Measurements from ENCODE around the gene ZP1.

ZP1 gene

DNA sequence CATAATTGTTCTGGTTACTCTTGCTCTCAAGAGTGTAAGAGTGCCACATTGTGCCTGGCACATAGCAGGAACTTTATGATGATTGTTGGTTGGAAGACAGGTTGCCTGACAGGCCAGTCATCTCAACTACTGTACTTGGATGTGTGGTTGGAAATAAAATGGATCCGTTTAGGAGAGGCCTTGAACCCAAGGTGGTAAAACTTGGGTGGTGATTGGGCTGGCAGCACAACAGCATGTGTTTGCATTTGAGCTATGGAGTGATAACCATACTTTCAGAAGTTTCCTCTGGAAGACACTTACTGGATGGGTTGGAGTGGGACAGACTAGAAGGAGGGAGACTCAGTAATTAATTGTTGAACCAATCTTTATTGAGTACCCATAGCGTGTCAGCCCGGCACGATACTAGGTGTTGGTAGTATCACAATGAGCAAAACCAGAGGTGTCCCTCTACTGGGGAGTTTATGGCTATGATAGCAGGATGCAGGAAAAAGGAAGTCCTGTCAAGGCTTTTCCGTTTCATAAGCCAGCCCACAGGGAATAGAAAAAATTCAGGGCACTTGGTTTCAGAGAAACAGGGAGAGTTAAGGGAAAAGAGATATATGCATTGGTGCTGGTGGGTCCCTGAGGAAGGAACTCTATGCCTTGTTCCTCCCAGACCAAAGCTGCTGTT lies 43.5 kb downstream of the ZP1 start:
- DNase-seq = no peak

DNA sequence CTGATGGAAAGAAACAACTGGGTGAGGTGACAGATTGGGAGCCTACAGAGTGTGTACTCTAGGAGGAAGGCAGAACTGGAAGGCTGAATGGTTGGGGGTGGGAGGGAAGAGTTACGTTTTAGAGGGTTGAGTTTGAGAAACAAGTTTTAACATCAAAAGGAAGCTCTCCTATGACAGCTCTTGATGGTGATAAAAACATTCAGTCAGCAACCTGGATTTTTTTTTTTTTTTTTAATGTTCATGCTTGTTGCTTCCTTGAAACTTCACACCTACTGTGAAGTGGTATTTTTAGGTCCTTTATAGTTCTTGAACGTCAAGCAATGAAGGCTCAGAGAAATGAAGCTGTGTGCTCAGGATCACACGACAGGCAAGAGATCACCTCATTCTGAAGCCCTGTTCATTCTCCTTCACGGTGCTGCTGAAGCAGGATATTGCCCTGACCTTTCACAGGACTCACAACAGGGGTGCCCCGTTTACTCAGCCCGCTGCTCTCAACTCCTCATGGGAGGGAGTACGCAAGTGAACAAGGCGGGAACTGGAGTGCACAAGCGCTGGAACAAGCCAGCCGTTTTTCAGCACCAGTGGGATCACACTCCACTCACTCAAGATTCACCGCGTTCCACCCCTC lies 45.0 kb downstream of the ZP1 start:
- DNase-seq = peak in 2 of 5 experiments; percentile 40 to 68

- DNase-seq = no peak
These were observed 45.6 kb downstream of the ZP1 start for GRCh38 chr11:60912851-60913528.

DNA sequence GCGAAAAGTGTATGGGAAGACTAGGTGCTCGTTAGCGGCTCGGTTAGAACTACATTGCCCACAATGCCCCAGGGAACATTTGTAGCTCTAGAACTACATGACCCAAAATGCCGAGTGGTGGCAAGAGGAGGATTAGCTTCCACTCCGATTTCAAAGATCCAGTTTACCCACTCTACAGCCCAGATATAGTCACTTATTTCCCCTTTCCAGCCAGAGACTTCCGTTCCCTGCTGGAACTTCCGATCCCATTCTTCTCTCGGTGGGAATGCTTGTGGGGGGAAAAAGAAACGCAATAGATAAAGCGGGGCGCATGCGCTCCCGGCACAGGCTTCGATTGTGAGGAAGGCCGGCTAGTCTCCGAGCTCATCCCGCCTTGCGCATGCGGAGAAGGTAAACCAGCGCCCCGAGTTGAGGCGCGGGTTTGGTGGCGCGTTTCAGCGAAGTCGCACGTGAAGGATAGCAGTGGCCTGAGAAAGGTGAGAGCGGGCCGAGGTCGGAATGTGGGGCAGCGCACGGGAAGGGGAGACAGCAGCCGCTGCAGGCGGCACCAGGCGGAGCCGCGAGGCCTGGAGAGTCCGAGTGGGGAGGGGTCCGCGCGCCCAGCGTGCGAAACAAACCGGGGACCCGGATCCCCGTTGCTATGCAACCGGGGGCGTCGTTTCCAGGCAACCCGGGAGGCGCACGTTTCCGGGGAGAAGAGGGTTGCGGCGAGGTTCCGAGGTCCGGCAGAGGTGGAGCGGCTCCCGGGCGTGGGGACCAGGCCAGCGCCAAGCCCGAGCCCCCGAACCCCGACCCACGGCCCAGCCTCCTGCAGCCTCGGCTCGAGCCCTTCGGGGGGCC lies 46.7 kb downstream of the ZP1 start, which contains the start of gene TMEM109:
Gene TMEM109 (plus strand): TSS at position 366 of the 840 bp plus-strand sequence. CDS start 5,536 bp downstream, outside the sequence.
- peak; percentile 69 to 91 (median 87) for DNase-seq

DNA sequence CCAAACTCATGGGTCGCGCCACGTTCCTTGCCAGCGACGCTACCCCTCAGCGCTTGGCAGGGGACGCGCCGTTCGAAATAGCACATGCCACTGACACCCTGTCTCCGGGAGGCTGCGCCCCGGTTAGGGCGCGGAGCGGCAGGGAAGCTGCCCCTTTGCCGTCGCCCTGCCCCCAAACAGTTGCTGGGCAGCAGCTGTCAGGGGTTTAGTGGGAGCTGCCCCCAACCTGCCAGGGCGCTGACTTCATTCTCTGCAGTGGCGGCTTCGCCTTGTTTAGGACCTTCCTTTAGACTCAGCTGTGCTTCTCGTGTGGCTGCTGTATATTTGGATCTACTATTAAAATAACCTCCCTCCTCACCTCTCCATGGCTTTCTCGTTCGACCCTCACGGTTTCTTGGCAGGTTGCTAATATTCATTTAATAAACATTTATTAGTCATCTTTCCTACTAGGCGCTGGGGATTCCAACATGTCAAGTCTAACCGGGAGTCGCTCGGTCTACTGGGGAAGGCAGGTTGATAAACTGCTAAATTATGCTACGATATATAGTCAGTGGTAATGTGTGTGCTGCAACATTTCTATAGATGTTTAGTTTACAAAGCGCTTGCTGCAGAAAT lies 47.4 kb downstream of the ZP1 start:
- peak in 2 of 5 experiments; percentile 39 to 49 for DNase-seq

DNA sequence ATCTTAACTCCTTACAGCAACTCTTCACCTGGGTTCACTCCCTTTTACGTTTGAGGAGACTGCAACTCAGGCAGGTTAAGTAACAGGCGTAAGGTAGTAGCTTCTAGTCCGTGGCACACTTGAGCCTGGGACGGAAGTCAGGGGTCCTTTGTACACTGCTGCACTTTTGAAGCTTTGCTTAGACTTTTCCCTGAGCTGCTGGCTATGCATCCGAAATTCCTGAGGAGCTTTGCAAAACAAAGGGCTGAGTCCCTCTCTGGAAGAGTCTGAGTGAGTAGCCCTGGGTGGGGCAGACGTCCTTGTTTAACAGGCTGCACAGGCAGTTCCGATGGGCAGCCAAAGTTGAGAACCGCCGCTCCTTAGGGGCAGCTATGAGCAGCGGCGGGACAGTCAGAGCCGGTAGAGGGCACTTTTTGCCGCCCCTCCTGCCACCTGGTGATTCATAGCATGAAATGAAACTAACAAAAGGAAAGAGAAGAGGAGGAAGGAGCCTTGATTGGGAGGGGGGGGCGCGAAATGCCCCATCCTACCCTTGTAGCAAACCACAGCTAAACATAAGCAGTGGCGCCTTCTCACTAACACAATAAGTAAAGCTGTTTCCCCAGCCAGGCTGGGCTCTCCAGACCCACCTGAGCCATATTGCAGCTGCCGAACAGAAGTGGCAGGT lies 48.0 kb downstream of the ZP1 start:
- peak; percentile 38 to 93 (median 52) for DNase-seq

GRCh38 chr11:60916669-60917206 lies 49.4 kb downstream of the ZP1 start:
- DNase-seq = no peak

GRCh38 chr11:60917267-60917666 lies 49.9 kb downstream of the ZP1 start:
- DNase-seq = no peak

- DNase-seq = no peak
These were observed 51.1 kb downstream of the ZP1 start for GRCh38 chr11:60918251-60918938.

- DNase-seq = no peak
These were observed 51.6 kb downstream of the ZP1 start for GRCh38 chr11:60918939-60919265.

- no peak for DNase-seq
These were observed 52.0 kb downstream of the ZP1 start for GRCh38 chr11:60919320-60919719.

DNA sequence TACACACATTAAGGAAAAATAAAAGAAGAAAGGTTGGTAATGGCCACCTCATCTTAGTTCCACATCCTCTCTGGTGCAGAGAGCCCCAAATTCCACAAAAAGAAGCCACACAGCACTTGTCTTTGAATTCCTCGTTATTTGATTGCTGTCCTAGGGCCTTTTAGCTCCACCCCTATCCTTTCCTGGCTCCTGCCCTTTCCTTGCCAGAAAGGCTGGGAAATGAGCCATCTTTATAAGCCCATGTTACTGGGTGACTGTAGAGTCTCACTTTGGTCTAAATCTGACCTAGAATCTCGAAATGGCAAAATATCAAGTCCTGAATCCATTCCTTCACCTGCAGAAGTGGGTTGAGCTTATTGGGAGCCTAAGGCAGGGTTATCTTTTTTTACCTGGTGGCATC lies 52.6 kb downstream of the ZP1 start:
- no peak for DNase-seq

- DNase-seq = no peak
These were observed 53.9 kb downstream of the ZP1 start for GRCh38 chr11:60921259-60921658.

GRCh38 chr11:60921777-60922335 lies 54.5 kb downstream of the ZP1 start:
- DNase-seq = no peak

- DNase-seq = no peak
These were observed 55.6 kb downstream of the ZP1 start for GRCh38 chr11:60922906-60923305.

DNA sequence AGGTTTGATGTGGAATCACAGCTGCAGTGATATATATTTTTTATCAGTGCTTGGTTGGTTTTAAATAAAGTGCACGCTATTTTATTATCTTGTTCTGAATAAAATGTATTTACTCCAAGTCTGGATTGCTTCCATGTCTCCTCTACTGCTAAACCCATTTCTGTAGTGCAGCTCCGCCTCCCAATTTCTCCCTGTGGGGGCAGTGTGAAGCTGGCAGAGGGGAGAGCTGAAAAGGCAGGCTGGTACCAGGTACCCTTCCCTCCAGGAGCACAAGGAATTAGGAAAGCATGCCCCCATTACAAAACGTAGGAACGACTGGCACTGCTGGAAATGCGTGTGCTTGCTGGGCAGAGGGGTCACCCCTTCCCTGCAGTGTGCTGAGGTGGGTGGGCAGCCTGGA lies 56.0 kb downstream of the ZP1 start:
- no peak for DNase-seq

GRCh38 chr11:60923800-60924109 lies 56.4 kb downstream of the ZP1 start:
- no peak for DNase-seq

DNA sequence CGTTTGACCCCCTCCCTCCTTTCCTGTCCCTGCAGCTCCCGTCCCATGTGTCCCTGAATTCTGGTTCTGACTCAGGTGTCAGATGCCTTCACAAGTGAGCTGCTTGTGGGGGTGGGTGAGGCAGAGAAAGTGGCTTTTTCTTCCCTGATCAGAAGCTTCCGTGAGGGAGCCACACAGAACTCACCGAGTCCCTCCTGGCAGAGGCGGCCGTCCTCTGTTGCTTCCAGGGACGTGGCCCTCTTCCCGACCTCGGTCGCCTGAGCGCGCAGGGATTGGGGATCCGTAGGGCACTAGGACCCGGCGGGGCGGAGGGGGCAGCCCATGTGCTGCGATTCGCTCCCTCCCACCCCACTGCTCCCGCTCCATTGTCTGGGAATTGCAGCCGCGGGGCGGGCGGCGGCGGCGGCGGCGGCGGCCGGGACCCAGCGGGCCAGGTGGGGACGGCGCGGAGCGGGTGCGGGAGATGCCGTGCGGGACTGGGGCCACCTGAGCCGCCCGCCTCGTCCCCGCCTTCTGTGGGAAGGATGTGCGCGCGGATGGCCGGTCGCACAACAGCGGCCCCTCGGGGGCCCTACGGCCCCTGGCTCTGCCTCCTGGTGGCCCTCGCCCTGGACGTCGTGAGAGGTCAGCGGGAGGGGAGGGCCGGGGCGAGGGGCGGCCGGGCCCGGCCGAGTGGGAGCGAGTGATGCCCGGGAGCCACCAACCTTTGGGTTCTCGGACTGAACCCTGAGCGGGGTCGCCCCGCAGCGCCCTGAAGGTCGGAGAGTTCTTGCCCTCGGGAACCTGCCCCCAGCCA lies 57.0 kb downstream of the ZP1 start, which contains the start of gene TMEM132A:
Gene TMEM132A (plus strand): TSS at position 351 of the 796 bp plus-strand sequence. CDS start 174 bp downstream, at position 525.
- no peak for DNase-seq

Data from T-helper 2 cell (primary cell).